HEK293T (cell line): ENCODE data around the gene GALNS.

ENCODE experiments used
- CTCF ChIA-PET: fragments of 350-600 bp; formaldehyde crosslinking; extraction: SDS; loops from one replicate; lab custom pipeline; 2021; ENCODE audit warnings: antibody characterized with exemption, inconsistent platforms; lab: Yijun Ruan, JAX
- POLR2A ChIA-PET: fragments of 350-600 bp; formaldehyde crosslinking; extraction: SDS; loops from one replicate; lab custom pipeline; 2020; ENCODE audit warnings: antibody characterized with exemption, inconsistent platforms; lab: Yijun Ruan, JAX
- DNase-seq: peaks from one replicate; pipeline ENCODE4 v3.0.0; 2012; ENCODE audit warnings: mixed read lengths; ENCODE audit errors: extremely low spot score
- ARNT ChIP-seq: fragments of 450-650 bp; IDR thresholded peaks from 2 replicates; pipeline ENCODE4 v1.6.1; 2017; ENCODE audit warnings: mild to moderate bottlenecking
- BHLHE40 ChIP-seq: fragments of 450-650 bp; IDR thresholded peaks from 2 replicates; pipeline ENCODE4 v1.6.1; 2016; ENCODE audit warnings: mild to moderate bottlenecking, moderate library complexity, borderline replicate concordance
- CTBP1 ChIP-seq: fragments of 450-650 bp; IDR thresholded peaks from 2 replicates; pipeline ENCODE4 v1.6.1; 2016; ENCODE audit warnings: borderline replicate concordance
- ELF4 ChIP-seq: fragments of 450-650 bp; IDR thresholded peaks from 2 replicates; pipeline ENCODE4 v1.6.1; 2017; ENCODE audit warnings: antibody characterized with exemption
- FOXA1 ChIP-seq: fragments of 450-650 bp; IDR thresholded peaks from 2 replicates; pipeline ENCODE4 v1.6.1; 2016; ENCODE audit warnings: mild to moderate bottlenecking
- FOXK2 ChIP-seq: fragments of 450-650 bp; IDR thresholded peaks from 2 replicates; pipeline ENCODE4 v1.6.1; 2016; ENCODE audit warnings: mild to moderate bottlenecking
- FOXM1 ChIP-seq: fragments of 450-650 bp; IDR thresholded peaks from 2 replicates; pipeline ENCODE4 v1.6.1; 2017; ENCODE audit warnings: mild to moderate bottlenecking, borderline replicate concordance
- HDGF ChIP-seq: fragments of 450-650 bp; IDR thresholded peaks from 2 replicates; pipeline ENCODE4 v1.6.1; 2017; ENCODE audit warnings: antibody characterized with exemption, borderline replicate concordance
- L3MBTL2 ChIP-seq: fragments of 450-650 bp; conservative IDR thresholded peaks from 2 replicates; pipeline ENCODE4 v1.6.1; 2016; ENCODE audit warnings: mild to moderate bottlenecking
- LEF1 ChIP-seq: fragments of 450-650 bp; IDR thresholded peaks from 2 replicates; pipeline ENCODE4 v1.6.1; 2017; ENCODE audit warnings: mild to moderate bottlenecking, borderline replicate concordance
- NFRKB ChIP-seq: fragments of 450-650 bp; IDR thresholded peaks from 2 replicates; pipeline ENCODE4 v1.6.1; 2016; ENCODE audit warnings: mild to moderate bottlenecking, moderate library complexity
- PKNOX1 ChIP-seq: fragments of 450-650 bp; IDR thresholded peaks from 2 replicates; pipeline ENCODE4 v1.6.1; 2016
- SP1 ChIP-seq: fragments of 450-650 bp; IDR thresholded peaks from 2 replicates; pipeline ENCODE4 v1.6.1; 2017
- SUZ12 ChIP-seq: fragments of 450-650 bp; IDR thresholded peaks from 2 replicates; pipeline ENCODE4 v1.6.1; 2016; ENCODE audit warnings: mild to moderate bottlenecking
- TARDBP ChIP-seq: fragments of 450-650 bp; IDR thresholded peaks from 2 replicates; pipeline ENCODE4 v1.6.1; 2016
- ZNF384 ChIP-seq: fragments of 450-650 bp; IDR thresholded peaks from 2 replicates; pipeline ENCODE4 v1.6.1; 2016

Gene GALNS

GRCh38 chr16:88850531-88851199 lies 6.1 kb downstream of the GALNS start:
- ChIA-PET POLR2A (no interaction called here), CTCF (no interaction called here)
- TF ChIP-seq SP1 (no peak), ARNT (no peak), FOXK2 (no peak), BHLHE40 (no peak), FOXA1 (no peak), PKNOX1 (no peak), FOXM1 (no peak), L3MBTL2 (no peak)
- DNase-seq: no peak

DNA sequence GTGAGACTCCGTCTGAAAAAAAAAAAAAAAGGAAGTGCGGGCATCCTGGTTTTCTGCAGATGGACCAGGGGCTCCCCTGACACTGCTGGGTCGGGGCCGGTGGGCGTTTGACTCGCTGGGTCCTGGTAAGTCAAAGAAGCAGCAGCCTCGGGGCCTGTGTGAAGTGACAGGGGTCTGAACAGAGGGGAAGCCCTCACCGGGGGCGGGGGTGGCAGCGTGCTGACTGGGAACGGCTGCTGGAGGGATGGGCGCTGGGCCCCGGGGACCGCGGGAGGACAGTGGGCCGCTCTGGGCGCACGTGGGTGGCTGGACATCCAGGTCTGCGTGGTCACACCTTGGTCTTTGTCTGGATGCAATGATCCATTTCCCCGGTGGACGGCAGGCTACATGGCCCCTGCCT lies 8.2 kb downstream of the GALNS start:
- POLR2A ChIA-PET: no interaction called here

DNA sequence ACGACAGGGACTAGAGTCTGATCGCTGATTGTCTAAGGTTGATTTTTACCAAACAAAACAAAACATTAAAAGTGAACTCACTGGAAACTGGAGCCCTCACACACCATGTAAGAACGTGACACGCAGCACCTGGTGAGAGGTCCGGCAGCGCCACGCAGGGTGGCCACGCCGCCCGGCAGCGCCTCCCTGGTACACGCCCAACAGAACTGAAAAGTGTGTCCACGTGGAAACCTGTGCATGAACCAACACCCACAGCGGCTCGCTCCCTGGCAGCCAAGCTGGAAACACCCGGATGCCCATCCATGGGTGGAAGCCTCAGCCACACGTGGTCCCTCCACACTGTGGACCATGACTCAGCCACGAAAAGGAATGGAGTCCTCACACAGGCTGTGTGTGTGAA lies 9.1 kb downstream of the GALNS start:
- DNase-seq: no peak
- ChIA-PET POLR2A (interaction anchor here (2.0 kb wide), 1 partner anchor 9 kb away, joined by 5 read pairs; the partner anchor contains the start of genes GALNS and TRAPPC2L), CTCF (no interaction called here)
- TF ChIP-seq ELF4: no peak

More for the DNA sequence above, 8.2 kb downstream of the GALNS start:
- CTCF ChIA-PET: no interaction called here
- no peak for DNase-seq
- TF ChIP-seq PKNOX1: no peak
- TF ChIP-seq FOXK2: no peak
- TF ChIP-seq HDGF: no peak
- no peak for TF ChIP-seq CTBP1
- TF ChIP-seq LEF1: no peak
- TF ChIP-seq SUZ12: no peak
- TF ChIP-seq L3MBTL2: no peak
- no peak for TF ChIP-seq FOXM1
- no peak for TF ChIP-seq ELF4
- TF ChIP-seq ARNT: no peak
- TF ChIP-seq BHLHE40: no peak
- no peak for TF ChIP-seq ZNF384
- no peak for TF ChIP-seq FOXA1
- no peak for TF ChIP-seq SP1
- no peak for TF ChIP-seq NFRKB
- TF ChIP-seq TARDBP: no peak

DNA sequence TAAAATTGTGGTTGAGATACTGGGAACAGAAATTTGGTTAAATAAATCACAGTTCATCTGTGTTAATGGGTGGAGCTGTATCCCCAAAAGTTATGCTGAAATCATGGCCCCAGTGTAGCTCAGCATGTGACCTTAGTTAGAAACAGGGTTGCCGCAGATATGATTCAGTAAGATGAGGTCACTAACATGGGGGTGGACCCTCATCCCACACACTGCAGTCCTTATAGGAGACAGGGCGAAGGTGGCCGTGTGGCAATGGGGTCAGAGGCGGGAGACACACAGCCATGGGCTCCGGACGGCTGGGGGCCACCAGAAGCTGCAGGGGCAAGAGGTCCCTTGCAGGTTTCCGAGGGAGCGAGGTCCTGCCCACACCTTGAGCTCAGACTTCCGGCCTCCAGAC lies 10.7 kb downstream of the GALNS start:
- CTCF ChIA-PET: no interaction called here
- TF ChIP-seq SUZ12: no peak
- no peak for TF ChIP-seq ELF4
- no peak for TF ChIP-seq TARDBP
- TF ChIP-seq CTBP1: no peak
- no peak for TF ChIP-seq FOXK2
- no peak for TF ChIP-seq L3MBTL2
- no peak for TF ChIP-seq FOXA1
- TF ChIP-seq BHLHE40: no peak
- TF ChIP-seq SP1: no peak
- no peak for TF ChIP-seq HDGF
- TF ChIP-seq PKNOX1: no peak
- TF ChIP-seq LEF1: no peak
- no peak for TF ChIP-seq ZNF384
- no peak for TF ChIP-seq FOXM1
- TF ChIP-seq NFRKB: no peak
- TF ChIP-seq ARNT: no peak
- POLR2A ChIA-PET: interaction anchor here (2.0 kb wide), 1 partner anchor 11 kb away, joined by 5 read pairs; the partner anchor contains the start of genes GALNS and TRAPPC2L
- no peak for DNase-seq

GRCh38 chr16:88844419-88845036 lies 12.2 kb downstream of the GALNS start:
- ChIA-PET CTCF (no interaction called here), POLR2A (no interaction called here)
- TF ChIP-seq FOXK2: no peak
- no peak for TF ChIP-seq HDGF
- no peak for TF ChIP-seq FOXA1
- TF ChIP-seq NFRKB: no peak
- no peak for DNase-seq

DNA sequence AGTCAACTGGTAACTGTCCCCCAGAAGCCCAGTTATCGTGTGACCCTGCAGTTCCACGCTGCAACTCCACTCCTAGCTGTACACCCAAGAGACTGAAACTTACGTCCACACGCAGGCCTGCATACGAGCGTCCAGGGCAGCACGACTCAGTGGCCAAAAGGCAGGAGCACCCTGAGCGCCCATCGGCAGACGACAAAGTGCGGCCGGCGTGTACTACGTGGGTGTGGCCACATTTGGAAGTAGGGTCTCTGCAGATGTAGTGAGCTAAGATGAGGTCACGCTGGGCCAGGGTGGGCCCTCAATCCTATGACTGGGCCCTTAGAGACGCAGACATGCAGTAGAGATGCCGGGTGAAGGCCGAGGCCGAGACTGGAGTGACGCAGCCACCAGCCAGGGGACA lies 13.5 kb downstream of the GALNS start:
- no peak for DNase-seq
- POLR2A ChIA-PET: no interaction called here
- no peak for TF ChIP-seq BHLHE40
- no peak for TF ChIP-seq CTBP1
- TF ChIP-seq SP1: no peak
- no peak for TF ChIP-seq FOXM1
- TF ChIP-seq SUZ12: no peak
- TF ChIP-seq HDGF: no peak
- TF ChIP-seq PKNOX1: no peak
- no peak for TF ChIP-seq TARDBP
- TF ChIP-seq ZNF384: no peak
- no peak for TF ChIP-seq FOXK2
- TF ChIP-seq L3MBTL2: no peak
- no peak for TF ChIP-seq FOXA1
- no peak for TF ChIP-seq ELF4
- TF ChIP-seq NFRKB: no peak
- TF ChIP-seq LEF1: no peak
- TF ChIP-seq ARNT: no peak
- CTCF ChIA-PET: no interaction called here
